Stimulated activated CD4-positive, alpha-beta T cell treated with anti-CD3 and anti-CD28 coated beads, Interleukin-2, amount 100 ng/mL, for 24 hours (primary cell): ENCODE results near the gene GRAPL.
"Not testable (repeated sequence)": the region's sequence is repeated elsewhere in the genome, so short reads cannot be mapped to it uniquely, and the experiment has no call there.

Source experiments
- DNase-seq, 2 donors: peaks; one replicate each; pipeline ENCODE4 v3.0.0-alpha.2; 2020

Gene GRAPL

DNA sequence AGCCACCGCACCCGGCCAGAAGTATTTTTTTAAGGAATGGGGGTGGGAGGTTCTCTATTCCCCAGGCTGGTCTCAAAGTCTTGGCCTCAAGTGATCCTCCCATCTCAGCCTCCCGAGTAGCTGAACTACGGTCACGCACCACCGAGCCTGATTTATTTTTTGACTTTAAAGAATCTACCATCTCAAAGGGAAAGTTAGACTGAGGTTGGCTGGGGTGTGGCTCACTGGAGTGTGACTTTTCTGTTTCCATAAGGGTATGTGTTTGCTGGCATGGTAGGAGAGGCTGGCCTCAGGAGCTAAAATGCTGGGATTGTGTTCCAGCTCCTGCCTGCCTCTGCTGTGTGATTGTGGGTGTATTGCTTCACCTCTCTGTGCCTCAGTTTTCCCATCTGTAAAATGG is 10.6 kb downstream of the GRAPL start:
- DNase-seq = not testable (repeated sequence)

DNA sequence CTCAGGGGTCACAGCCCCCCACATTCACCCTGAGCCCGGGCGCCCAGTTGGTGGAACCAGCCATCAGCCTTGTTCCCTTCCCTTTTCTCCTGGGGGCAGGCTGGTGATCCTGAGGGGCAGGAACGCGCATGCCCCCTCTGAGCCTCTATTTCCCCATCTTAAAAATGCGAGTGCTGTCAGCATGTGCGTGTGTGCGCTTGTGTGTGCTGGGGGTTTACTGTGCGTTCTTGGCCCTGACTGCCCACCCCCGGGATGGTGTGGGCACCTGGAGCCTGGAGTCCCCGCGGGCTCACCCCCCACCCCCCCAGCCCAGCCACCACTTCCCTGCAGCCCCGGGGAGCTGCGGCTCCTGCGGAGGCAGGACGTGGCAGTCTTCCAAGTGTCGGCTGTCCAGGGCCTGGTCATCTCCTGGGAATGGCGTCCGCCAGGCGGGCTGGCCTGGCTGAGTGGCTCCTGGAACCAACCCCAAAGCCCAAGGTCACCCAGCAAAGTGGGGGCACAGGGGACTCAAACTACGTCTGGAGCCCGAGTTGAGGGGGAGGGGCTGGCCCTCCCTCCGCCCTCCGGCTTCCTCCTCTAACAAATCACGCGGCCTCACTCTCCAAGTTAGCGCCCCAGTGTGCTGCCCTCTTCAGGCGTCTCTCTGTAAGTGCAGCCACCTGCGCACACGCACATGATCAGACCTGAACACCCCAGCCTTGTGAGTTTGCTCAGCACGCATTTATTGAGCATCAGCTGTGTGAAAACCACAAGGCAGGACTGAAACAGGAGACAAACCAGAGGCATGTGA is 14.2 kb downstream of the GRAPL start:
- peak in 1 of 2 donors; percentile 14 for DNase-seq

DNA sequence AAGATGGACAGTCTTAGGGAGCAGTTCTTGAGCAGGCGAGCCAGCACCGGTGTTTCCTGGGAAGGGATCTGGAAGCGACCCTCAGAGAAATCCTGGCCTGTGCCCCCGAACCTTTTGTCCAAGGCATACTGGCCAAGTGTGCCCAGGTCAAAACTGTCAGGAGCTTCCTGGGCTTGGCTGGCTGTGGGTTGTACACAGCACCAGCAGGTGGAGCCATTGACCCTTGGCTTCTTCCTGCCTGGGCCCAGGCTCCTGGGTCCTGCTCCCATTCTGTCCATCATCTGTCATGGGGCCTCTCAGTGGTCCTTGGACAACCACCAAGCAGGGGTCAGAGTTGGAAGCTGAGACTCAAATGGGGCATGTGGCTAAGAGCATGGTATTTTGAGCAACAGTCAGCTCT is 15.0 kb downstream of the GRAPL start:
- DNase-seq = peak; percentile 19 to 52

DNA sequence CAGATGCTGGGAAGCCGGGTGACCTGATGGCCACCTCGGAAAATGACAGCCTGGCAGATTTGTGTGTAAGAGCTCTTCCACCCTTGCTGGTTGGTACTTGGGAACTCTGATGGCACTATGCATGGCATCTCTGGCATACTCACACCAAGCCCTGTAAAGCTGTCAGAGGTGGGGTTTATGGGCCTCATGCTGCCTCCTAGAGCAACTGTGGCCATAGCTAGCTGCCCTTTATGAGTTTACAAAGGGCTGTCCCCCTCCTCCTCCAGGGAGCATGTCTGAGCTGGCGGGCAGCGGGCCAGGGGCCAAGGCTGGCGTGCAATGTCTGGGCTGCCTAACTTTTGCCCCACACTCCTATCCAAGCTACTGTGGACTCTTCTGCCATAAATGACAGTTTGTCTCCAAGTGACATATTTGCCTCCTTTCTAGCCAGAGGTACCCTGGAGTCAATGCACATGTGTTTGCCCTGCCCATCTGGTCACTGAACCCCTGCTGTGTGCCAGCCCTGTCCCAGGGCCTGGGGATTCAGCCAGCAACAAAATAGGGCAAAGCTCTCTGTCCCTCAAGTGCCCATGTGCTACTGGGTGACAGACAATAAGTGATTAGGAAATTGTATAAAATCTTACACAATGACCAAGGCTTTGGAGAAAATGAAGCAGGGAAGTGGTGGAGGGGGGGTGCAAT is 15.8 kb downstream of the GRAPL start:
- DNase-seq = not testable (repeated sequence)

DNA sequence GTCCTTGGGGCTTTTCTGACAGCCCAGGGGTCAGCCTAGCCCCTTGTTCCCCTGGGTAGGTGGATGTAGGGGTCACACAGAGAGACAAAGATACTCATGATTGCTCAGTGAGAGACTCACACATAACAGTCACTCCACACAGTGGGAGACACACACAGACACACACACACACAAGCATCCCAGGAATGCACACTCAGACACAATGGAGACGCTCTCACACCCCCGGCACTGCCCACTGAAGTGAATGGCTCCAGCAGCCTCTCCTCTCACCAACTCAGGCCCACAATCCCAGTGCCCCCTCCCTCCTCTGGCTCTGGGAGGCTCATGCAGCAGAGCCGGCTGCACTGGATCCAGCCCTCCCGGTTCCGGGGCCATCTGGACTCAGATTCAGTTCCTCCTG is 17.0 kb downstream of the GRAPL start:
- peak in 1 of 2 donors; percentile 5 for DNase-seq

DNA sequence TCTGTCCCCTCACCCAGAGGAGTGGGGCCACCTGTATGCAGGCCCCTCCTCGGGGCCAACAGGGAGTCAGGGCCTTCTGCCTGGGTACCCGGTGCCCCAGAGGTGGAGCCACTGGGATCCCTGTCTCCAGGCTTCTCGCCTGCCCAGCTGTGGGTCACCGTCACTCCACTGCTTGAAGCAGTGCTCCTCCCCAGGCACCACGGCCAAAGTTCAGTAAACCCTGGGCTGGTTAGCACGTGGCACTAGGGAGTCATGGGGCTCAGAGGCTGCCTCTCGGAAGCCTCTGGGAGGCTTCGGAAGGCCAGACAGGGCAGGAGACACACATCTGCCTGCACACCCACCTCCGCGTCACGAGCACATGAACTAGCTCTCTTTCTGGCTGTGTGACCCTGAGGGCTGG is 18.1 kb downstream of the GRAPL start:
- not testable (repeated sequence) for DNase-seq

DNA sequence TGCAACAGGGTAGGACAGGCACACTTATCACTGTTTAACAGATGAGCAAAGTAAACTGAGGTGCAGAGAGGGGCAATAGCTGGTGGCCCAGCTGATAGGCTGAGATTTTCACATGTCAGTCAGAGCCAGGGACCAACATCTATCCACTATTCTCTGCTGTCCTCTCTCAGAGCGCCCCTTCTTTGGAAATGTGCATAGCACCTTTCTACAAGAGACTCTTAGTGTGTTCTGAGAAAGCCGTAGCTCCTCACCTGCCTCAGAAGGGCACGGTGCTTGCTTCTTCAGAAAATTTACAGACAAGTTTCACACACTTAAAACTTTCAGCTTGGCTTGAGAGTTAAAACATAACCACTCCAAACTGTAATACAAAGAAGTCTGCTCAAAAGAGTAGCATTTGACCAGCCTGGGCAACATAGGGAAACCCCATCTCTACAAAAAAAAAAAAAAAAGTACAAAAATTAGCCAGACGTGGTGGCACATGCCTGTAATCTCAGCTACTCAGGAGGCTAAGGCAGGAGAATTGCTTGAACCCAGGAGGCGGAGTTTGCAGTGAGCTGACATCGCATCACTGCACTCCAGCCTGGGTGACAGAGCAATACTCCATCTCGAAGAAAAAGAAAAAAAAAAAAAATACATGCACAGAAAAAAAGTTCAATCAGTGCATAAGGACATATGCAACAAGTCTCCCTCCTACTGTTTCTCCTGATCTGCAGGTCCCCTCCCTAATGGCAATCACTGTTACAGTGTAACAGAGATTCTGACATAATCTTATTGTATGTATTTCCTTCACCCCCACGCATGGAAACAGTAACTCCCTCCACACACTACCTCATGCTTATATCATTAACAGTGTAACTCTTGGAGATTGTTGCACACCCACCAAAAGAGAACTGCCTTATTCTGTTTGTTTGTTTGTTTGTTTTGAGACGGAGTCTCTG is 23.6 kb downstream of the GRAPL start:
- not testable (repeated sequence) for DNase-seq

DNA sequence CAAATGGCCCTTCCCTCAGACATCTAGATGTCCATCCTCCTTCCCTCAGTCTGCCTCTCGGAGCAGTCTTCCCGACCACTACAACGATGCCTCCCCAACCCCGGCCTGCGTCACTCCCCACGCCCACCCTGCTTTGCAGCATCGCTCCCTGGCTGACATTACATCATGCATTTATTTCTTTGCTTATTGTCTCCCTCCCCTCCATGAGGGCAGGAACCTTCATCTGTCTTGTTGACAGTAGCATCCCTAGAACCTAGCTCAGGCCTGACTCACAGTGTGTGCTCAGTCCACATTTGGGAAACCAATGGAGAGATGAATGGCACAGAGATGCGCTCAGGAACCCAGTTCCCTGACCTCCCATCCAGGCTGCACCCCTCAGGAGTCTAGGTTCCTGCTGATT is 30.2 kb downstream of the GRAPL start:
- not testable (repeated sequence) for DNase-seq

DNA sequence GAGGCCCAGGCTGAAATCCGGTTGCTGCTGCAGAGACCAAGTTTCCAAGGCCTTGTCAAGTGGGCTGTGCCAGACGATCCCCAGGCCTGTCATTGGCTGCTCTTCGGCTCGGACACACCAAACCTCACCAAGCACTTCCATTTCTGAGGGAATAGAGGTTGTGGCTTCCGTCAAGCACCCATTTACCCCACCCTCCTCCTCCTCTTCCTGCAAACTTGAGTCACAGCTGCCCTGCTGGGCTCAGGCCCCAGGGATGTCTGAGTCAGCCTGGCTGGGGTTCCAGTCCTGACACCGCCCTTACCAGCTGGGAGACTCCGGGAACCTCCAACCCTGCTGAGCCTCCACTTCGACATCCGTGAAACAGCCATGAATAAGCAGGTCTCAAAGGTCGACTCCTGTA is 31.1 kb downstream of the GRAPL start:
- DNase-seq = not testable (repeated sequence)

DNA sequence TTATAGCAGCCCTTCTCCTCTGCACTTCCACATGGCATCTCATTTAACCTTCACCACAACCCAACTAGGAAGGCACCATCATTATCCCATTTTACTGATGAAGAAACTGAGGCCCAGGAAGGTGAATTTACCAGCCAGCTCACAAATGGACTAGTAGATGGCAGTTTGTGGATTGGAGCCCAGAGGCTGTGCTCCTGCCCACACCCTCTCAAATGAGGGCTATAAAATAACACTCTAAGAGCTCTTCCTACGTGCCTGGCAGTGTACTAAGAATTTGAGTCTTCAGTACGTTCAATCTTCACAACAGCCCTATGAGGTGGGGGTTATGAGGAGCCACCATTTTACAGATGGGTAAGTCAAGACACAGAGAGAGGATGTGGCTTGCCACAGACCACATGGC is 31.5 kb downstream of the GRAPL start:
- not testable (repeated sequence) for DNase-seq

DNA sequence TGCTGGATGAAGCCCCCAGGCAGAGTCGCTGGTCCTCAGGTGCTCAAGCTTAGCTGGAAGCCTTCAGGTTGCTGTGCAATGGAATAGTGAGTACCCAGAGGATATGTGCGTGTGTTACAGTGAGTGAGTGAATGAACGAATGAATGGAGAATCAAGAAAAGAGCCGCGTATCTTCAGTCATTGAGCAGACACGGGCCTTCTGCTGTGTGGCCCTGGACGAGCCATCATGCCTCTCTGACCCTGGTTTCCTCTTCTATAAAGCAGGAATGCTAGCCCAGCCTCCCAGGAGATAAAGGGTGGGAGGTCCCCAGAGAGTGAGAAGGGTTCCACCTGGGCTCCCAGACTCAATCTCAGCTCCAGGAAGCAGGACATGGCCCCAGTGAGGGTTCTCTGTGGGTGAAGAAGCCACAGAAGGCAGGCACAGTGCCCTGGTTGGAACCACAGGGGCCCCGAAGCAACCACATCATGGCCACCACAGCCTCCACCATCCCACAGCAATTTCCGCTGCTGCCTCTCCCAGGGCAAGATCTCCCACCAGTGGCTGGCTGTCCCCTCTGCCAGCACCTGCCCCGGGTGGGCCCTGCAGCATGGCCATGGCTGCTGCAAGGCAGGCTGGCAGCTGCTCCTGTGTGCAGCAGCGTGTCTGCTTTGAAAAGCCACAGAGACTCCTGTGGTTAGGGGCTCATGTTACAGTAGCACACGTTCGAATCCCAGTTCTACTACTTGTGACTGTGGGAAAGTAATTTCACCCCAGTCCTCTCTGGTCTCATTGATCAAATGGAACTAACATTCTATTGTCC is 34.1 kb downstream of the GRAPL start:
- DNase-seq = not testable (repeated sequence)

DNA sequence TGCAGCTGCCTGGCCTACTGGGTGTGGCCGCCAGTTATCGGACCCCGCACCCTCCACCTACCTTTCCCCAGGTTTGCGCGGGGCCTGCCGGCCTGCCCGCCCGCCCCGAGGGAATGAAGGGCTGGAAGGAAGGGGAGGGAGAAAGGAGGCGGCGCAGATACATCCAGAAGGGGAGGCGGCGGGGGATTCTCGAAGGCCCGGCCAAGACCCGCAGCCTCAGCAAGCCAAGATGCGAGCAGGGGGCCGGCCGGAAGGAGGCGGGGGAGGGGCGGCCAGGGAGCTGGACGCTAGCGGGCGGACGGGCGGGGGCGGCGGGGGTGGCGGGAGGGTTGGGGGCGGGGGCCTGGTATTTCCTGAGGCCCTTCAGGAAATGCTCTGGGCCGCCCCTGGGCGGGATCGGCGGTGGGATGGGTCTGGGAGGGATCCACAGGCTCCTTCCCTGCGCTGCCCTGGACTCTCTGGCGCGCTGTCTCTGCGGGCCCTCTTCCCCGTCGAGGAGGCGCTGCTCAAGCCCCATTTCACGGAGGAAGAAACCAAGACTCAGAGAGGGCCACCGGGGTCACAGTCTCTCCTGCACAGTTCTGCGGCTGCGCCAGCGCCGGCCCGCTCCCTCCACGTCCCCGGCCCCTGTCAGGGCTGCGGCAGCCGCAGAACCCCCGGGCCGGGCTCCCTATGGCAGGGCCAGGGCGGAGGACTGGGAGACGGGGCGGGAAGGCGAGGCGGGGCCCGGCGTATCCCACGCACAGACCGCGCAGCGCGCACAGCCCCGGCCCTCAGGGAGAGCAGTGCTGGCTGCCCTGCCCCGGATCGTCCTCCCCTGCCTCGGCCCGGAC is 35.2 kb downstream of the GRAPL start:
- not testable (repeated sequence) for DNase-seq

DNA sequence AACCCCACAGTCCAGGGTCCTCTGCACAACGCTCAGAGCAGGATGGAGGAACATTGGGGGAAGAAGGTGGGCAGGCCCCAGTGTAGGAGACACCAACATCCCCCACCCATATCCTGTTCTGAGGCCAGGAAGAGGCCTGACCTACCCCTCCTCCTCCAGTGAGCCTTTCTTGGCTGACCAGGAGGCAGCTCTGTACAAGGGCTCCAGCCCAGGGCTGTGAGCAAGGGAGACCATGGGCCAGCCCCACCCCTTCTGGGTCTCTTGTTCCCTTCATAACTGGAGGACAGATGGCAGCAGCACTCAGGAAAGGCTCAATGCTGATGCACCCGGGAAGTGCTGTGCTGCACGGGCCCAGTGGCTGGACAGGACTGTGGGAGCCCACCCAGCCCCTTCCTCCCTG is 47.0 kb downstream of the GRAPL start:
- not testable (repeated sequence) for DNase-seq

DNA sequence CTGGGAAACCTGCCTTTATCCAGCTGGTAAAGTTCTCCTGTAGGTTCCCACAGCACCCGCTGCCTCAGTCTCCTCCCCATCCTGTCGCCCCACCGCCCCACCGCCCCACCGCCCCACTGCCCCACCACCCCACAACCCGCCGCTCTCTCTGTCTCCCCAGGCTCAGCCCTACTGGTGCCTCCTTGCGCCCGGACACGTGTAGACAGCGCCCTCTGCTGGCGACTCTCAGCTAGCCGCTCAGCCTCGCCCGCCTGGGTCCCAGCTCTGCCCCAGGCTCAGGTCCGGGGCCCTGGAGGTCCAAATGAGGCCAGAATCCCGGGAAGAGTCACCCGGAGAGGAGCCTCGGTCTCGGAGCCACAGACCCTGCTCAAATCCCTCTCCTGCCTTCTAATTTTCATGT is 48.0 kb downstream of the GRAPL start:
- DNase-seq = not testable (repeated sequence)

DNA sequence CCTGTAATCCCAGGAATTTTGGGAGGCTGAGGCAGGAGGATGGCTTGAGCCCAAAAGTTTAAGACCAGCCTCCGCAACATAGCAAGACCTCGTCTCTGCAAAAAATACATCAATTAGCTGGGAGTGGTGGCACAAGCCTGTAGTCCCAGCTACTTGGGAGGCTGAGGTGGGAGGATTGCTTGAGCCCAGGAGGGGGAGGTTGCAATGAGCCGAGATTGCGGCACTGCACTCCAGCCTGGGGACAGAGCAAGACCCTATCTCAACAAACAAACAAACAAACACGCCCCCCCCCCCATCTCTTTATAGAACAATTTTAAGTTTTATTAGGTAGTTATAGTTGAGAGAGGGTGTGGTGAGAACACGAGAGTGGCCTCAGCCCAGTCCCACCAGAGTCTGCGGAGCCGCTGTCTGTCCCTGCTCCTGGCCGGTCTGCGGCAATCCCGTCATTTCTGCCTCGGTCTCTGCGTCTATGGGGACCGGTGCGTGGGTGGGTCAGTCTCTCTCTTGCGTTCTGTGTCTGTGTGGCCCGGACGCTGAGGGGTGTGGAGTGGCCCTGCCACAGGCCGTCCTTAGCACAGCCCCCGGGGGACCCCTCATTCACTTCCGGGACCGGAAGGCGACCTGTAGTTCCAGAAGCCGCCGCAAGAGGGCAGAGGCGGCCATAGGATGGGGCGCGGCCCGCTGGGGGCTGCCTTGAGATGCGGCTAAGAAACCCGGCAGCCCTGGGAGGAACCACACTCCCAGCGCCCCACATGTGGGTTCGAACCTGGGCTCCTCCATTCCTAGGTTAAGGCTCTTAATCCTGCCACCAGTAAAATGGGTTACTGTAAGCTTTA is 53.9 kb downstream of the GRAPL start:
- DNase-seq = not testable (repeated sequence)

DNA sequence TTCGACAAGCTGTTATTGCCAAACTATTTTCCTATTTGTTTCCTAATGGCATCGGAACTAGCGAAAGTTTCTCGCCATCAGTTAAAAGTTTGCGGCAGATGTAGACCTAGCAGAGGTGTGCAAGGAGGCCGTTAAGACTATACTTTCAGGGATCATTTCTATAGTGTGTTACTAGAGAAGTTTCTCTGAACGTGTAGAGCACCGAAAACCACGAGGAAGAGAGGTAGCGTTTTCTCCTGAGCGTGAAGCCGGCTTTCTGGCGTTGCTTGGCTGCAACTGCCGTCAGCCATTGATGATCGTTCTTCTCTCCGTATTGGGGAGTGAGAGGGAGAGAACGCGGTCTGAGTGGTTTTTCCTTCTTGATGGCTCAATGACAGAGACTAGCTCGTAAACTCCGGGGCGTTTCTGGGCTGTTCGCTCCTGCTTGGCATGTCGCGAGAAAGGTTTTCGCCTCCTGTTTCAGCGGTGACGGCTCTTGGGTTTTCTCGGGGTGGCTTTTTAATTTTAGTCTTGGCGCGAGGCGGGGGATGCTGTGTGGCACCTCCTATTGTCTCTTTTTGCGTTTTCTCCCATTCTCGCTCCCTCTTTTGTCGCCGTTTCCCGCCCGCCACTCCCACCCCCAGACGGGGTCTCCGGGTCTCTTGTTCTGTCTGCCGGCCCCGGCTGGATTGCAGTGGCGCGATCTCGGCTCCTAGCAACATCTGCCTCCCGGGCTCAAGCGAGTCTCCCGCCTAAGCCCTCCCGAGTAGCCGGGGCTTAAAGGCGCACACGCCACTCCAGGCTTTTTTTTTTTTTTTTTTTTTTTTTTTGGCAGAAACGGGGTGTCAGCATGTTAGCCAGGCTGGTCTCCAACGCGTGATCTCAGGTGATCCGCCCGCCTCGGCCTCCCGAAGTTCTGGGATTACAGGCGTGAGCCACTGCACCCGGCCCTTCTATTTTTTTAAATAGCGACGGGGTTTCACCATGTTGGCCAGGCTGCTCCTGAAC is 60.8 kb downstream of the GRAPL start:
- not testable (repeated sequence) for DNase-seq

DNA sequence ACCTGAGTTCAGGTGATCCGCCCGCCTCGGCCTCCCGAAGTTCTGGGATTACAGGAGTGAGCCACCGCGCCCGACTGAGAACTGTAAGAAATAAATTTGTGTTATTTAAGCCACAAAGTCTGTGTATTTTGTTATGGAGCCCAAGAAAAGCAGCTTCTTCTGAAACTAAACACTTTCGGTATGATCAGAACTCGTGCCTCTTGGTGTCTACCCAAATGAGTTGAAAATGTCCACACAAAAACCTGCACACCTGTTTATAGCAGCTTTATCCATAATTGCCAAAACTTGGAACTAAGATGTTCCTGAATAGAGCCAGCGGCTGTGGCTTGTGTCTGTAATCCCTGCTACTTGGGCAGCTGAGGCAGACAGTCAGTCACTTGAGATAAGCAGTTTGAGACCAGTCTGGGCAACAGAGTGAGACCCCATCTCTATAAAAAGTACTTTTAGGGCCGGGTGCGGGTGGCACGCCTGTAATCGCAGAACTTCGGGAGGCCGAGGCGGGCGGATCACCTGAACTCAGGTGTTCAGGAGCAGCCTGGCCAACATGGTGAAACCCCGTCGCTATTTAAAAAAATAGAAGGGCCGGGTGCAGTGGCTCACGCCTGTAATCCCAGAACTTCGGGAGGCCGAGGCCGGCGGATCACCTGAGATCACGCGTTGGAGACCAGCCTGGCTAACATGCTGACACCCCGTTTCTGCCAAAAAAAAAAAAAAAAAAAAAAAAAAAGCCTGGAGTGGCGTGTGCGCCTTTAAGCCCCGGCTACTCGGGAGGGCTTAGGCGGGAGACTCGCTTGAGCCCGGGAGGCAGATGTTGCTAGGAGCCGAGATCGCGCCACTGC is 61.7 kb downstream of the GRAPL start:
- DNase-seq = not testable (repeated sequence)

DNA sequence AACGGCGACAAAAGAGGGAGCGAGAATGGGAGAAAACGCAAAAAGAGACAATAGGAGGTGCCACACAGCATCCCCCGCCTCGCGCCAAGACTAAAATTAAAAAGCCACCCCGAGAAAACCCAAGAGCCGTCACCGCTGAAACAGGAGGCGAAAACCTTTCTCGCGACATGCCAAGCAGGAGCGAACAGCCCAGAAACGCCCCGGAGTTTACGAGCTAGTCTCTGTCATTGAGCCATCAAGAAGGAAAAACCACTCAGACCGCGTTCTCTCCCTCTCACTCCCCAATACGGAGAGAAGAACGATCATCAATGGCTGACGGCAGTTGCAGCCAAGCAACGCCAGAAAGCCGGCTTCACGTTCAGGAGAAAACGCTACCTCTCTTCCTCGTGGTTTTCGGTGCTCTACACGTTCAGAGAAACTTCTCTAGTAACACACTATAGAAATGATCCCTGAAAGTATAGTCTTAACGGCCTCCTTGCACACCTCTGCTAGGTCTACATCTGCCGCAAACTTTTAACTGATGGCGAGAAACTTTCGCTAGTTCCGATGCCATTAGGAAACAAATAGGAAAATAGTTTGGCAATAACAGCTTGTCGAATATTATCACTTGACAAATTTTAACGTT is 62.5 kb downstream of the GRAPL start:
- not testable (repeated sequence) for DNase-seq
